Activated CD4-positive, alpha-beta T cell treated with anti-CD3 and anti-CD28 coated beads, Interleukin-2, amount 10 ng/mL, durations not matched to agents 24 days and 14 days (primary cell): Measurements from ENCODE around the gene SNX30. TPM values are rescaled to one million over a fixed set of nuclear protein-coding genes. Genes with fewer than 3 reads are reported as not detected.

Experiments used
- DNase-seq: peaks from one replicate; pipeline ENCODE4 v3.0.0; 2022
- H3K27ac Mint-ChIP-seq: one replicate; pipeline ENCODE4 v1.8.0; 2022; ENCODE audit warnings: mild to moderate bottlenecking, mixed read lengths
- H3K27me3 Mint-ChIP-seq: one replicate; pipeline ENCODE4 v1.8.0; 2022; ENCODE audit warnings: mixed read lengths
- H3K36me3 Mint-ChIP-seq: one replicate; pipeline ENCODE4 v1.8.0; 2022; ENCODE audit warnings: low read depth, mild to moderate bottlenecking, mixed read lengths
- H3K4me1 Mint-ChIP-seq: one replicate; pipeline ENCODE4 v1.8.0; 2021; ENCODE audit warnings: mixed read lengths
- H3K4me3 Mint-ChIP-seq: one replicate; pipeline ENCODE4 v1.8.0; 2022; ENCODE audit warnings: mild to moderate bottlenecking, moderate library complexity, mixed read lengths
- H3K9me3 Mint-ChIP-seq: one replicate; pipeline ENCODE4 v1.8.0; 2021; ENCODE audit warnings: mixed read lengths
- intact Hi-C: fragments of 100-400 bp; cut with micrococcal nuclease; formaldehyde crosslinking; loops from one replicate; pipeline ENCODE4 v1.15.1; 2023
- total RNA-seq: library from RNA; stranded (reverse); gene quantifications from 2 replicates; pipeline ENCODE4 v1.2.3, GENCODE V29; 2022

Gene SNX30
- total RNA-seq, 1 donor from 2014 or later, result 2.6 TPM

GRCh38 chr9:112777914-112778313, 27.4 kb downstream of the SNX30 start:
- intact Hi-C loops, result no loop called here
- peaks cover 18% of the 10 kb centered on the region for H3K4me1 Mint-ChIP-seq
- DNase-seq, result no peak
- H3K27ac Mint-ChIP-seq, result no peak overlapping the region
- H3K4me3 Mint-ChIP-seq, result no peak overlapping the region
- peaks cover 2% of the 10 kb centered on the region for H3K36me3 Mint-ChIP-seq
- H3K27me3 Mint-ChIP-seq, result peaks cover 4% of the 10 kb centered on the region
- no peaks in the 10 kb centered on the region for H3K9me3 Mint-ChIP-seq

- Mint-ChIP-seq H3K27me3 (peaks cover 4% of the 10 kb centered on the region), H3K4me3 (no peak overlapping the region), H3K36me3 (peaks cover 2% of the 10 kb centered on the region), H3K27ac (no peak overlapping the region), H3K9me3 (no peaks in the 10 kb centered on the region), H3K4me1 (peaks cover 12% of the 10 kb centered on the region)
- intact Hi-C loops, result no loop called here
- no peak for DNase-seq
Observed at GRCh38 chr9:112780450-112781036, 30.0 kb downstream of the SNX30 start.

- DNase-seq, result no peak
- intact Hi-C loops, result no loop called here
- H3K4me1 Mint-ChIP-seq, result peaks cover 15% of the 10 kb centered on the region
- H3K4me3 Mint-ChIP-seq, result no peak overlapping the region
- no peak overlapping the region for H3K27ac Mint-ChIP-seq
- H3K36me3 Mint-ChIP-seq, result peaks cover 2% of the 10 kb centered on the region
- H3K9me3 Mint-ChIP-seq, result no peaks in the 10 kb centered on the region
- H3K27me3 Mint-ChIP-seq, result peaks cover 4% of the 10 kb centered on the region
Observed at GRCh38 chr9:112782218-112782617, 31.7 kb downstream of the SNX30 start.

GRCh38 chr9:112783551-112783954, 33.0 kb downstream of the SNX30 start:
- Mint-ChIP-seq H3K4me3 (no peak overlapping the region), H3K9me3 (no peaks in the 10 kb centered on the region), H3K4me1 (peaks cover 11% of the 10 kb centered on the region), H3K27ac (no peak overlapping the region), H3K36me3 (no peaks in the 10 kb centered on the region), H3K27me3 (peaks cover 4% of the 10 kb centered on the region)
- no peak for DNase-seq
- intact Hi-C loops, result no loop called here

- H3K4me3 Mint-ChIP-seq, result no peak overlapping the region
- no peak for DNase-seq
- H3K27ac Mint-ChIP-seq, result no peak overlapping the region
- peaks cover 11% of the 10 kb centered on the region for H3K4me1 Mint-ChIP-seq
- H3K27me3 Mint-ChIP-seq, result peaks cover 4% of the 10 kb centered on the region
- H3K36me3 Mint-ChIP-seq, result no peaks in the 10 kb centered on the region
- intact Hi-C loops, result no loop called here
- no peaks in the 10 kb centered on the region for H3K9me3 Mint-ChIP-seq
Observed at GRCh38 chr9:112784020-112784785, 33.6 kb downstream of the SNX30 start.

GRCh38 chr9:112785986-112786385, 35.4 kb downstream of the SNX30 start:
- H3K9me3 Mint-ChIP-seq, result no peaks in the 10 kb centered on the region
- H3K4me3 Mint-ChIP-seq, result no peak overlapping the region
- H3K36me3 Mint-ChIP-seq, result no peaks in the 10 kb centered on the region
- H3K27me3 Mint-ChIP-seq, result peaks cover 4% of the 10 kb centered on the region
- peaks cover 8% of the 10 kb centered on the region for H3K4me1 Mint-ChIP-seq
- H3K27ac Mint-ChIP-seq, result no peak overlapping the region
- intact Hi-C loops, result no loop called here
- no peak for DNase-seq

- H3K4me1 Mint-ChIP-seq, result peaks cover 7% of the 10 kb centered on the region
- H3K27me3 Mint-ChIP-seq, result peaks cover 4% of the 10 kb centered on the region
- no peaks in the 10 kb centered on the region for H3K36me3 Mint-ChIP-seq
- no peak for DNase-seq
- no peaks in the 10 kb centered on the region for H3K9me3 Mint-ChIP-seq
- no peak overlapping the region for H3K27ac Mint-ChIP-seq
- H3K4me3 Mint-ChIP-seq, result no peak overlapping the region
- intact Hi-C loops, result no loop called here
Observed at GRCh38 chr9:112786829-112787520, 36.4 kb downstream of the SNX30 start.

GRCh38 chr9:112787978-112788377, 37.4 kb downstream of the SNX30 start:
- intact Hi-C loops, result no loop called here
- Mint-ChIP-seq H3K27ac (no peak overlapping the region), H3K9me3 (no peaks in the 10 kb centered on the region), H3K27me3 (no peaks in the 10 kb centered on the region), H3K4me3 (no peak overlapping the region), H3K36me3 (no peaks in the 10 kb centered on the region), H3K4me1 (peaks cover 8% of the 10 kb centered on the region)
- DNase-seq, result no peak

- H3K27ac Mint-ChIP-seq, result no peak overlapping the region
- H3K27me3 Mint-ChIP-seq, result no peaks in the 10 kb centered on the region
- H3K36me3 Mint-ChIP-seq, result no peaks in the 10 kb centered on the region
- H3K9me3 Mint-ChIP-seq, result no peaks in the 10 kb centered on the region
- H3K4me3 Mint-ChIP-seq, result no peak overlapping the region
- H3K4me1 Mint-ChIP-seq, result peaks cover 11% of the 10 kb centered on the region
- intact Hi-C loops, result no loop called here
- DNase-seq, result no peak
Observed at GRCh38 chr9:112789473-112789872, 38.9 kb downstream of the SNX30 start.

- peaks cover 11% of the 10 kb centered on the region for H3K4me1 Mint-ChIP-seq
Observed at GRCh38 chr9:112789891-112790774, 39.6 kb downstream of the SNX30 start.

GRCh38 chr9:112792670-112793069, 42.1 kb downstream of the SNX30 start:
- no peak for DNase-seq
- Mint-ChIP-seq H3K27ac (no peak overlapping the region), H3K4me3 (no peak overlapping the region), H3K27me3 (no peaks in the 10 kb centered on the region), H3K36me3 (no peaks in the 10 kb centered on the region), H3K4me1 (peaks cover 4% of the 10 kb centered on the region), H3K9me3 (no peaks in the 10 kb centered on the region)
- intact Hi-C loops, result loop anchor here (1.0 to 5.0 kb wide), 5 partner anchors 40 to 705 kb away; partner anchors contain the start of gene SNX30

More at GRCh38 chr9:112789891-112790774, 39.6 kb downstream of the SNX30 start:
- no peak overlapping the region for H3K27ac Mint-ChIP-seq
- no peaks in the 10 kb centered on the region for H3K27me3 Mint-ChIP-seq
- no peak overlapping the region for H3K4me3 Mint-ChIP-seq
- intact Hi-C loops, result loop anchor here (5.0 kb wide), 2 partner anchors 38 to 703 kb away; partner anchors contain the start of gene SNX30
- DNase-seq, result no peak
- no peaks in the 10 kb centered on the region for H3K9me3 Mint-ChIP-seq
- H3K36me3 Mint-ChIP-seq, result no peaks in the 10 kb centered on the region

GRCh38 chr9:112793213-112793810, 42.8 kb downstream of the SNX30 start:
- H3K9me3 Mint-ChIP-seq, result no peaks in the 10 kb centered on the region
- no peaks in the 10 kb centered on the region for H3K36me3 Mint-ChIP-seq
- intact Hi-C loops, result loop anchor here (1.0 to 5.0 kb wide), 5 partner anchors 41 to 706 kb away; partner anchors contain the start of gene SNX30
- peaks cover 4% of the 10 kb centered on the region for H3K4me1 Mint-ChIP-seq
- H3K27ac Mint-ChIP-seq, result no peak overlapping the region
- H3K4me3 Mint-ChIP-seq, result no peak overlapping the region
- no peaks in the 10 kb centered on the region for H3K27me3 Mint-ChIP-seq
- DNase-seq, result peak; percentile 93

GRCh38 chr9:112794731-112795130, 44.2 kb downstream of the SNX30 start:
- Mint-ChIP-seq H3K9me3 (no peaks in the 10 kb centered on the region), H3K4me1 (peaks cover 4% of the 10 kb centered on the region), H3K27me3 (no peaks in the 10 kb centered on the region), H3K36me3 (no peaks in the 10 kb centered on the region), H3K4me3 (no peak overlapping the region), H3K27ac (no peak overlapping the region)
- DNase-seq, result no peak
- intact Hi-C loops, result loop anchor here (5.0 kb wide), 2 partner anchors 42 to 707 kb away; partner anchors contain the start of gene SNX30
